ENCODE results near the gene TNFAIP8L1.
"Not testable (repeated sequence)": the region's sequence is repeated elsewhere in the genome, so short reads cannot be mapped to it uniquely, and the experiment has no call there.

The TNFAIP8L1 gene
- total RNA-seq, result 9.1 to 45.6 (median 20.7) reads per million in 9 experiments

- H3K36me3 Mint-ChIP-seq (ENCODE audit: insufficient read depth), result peaks cover 22% of the 10 kb centered on the region
- DNase-seq (peak; percentile 99 to 100 (median 99)), ATAC-seq (replicated peaks) (peak; percentile 89)
- no peaks in the 10 kb centered on the region for H3K9me3 Mint-ChIP-seq
- peak within 1 kb of the TSS; percentile 99 for H3K27ac Mint-ChIP-seq
- H3K27me3 Mint-ChIP-seq, result no peaks in the 10 kb centered on the region
- H3K4me1 Mint-ChIP-seq (ENCODE audit: low read depth in 2 of 2), result peaks cover 14 to 17% of the 10 kb centered on the region in 2 donors
- peak within 1 kb of the TSS; percentile 85 to 95 for H3K4me3 Mint-ChIP-seq
These were observed at the start of gene TNFAIP8L1 for GRCh38 chr19:4638828-4639530. Gene TNFAIP8L1, plus strand, starts transcription at chr19:4639516. Its CDS starts 12,354 bp downstream, at chr19:4651870.

GRCh38 chr19:4589579-4590410 is 49.5 kb upstream of the TNFAIP8L1 start:
- H3K27ac Mint-ChIP-seq, result no peak overlapping the region

GRCh38 chr19:4590559-4590958 is 48.8 kb upstream of the TNFAIP8L1 start:
- DNase-seq (no peak), ATAC-seq (replicated peaks) (no peak)
- Mint-ChIP-seq H3K9me3 (no peaks in the 10 kb centered on the region), H3K4me1 (ENCODE audit: low read depth in 2 of 2) (no peaks in the 10 kb centered on the region), H3K36me3 (ENCODE audit: insufficient read depth) (peaks cover 6% of the 10 kb centered on the region), H3K27ac (no peak overlapping the region), H3K4me3 (no peak overlapping the region), H3K27me3 (peaks cover 43 to 70% of the 10 kb centered on the region in 2 donors)

More at GRCh38 chr19:4589579-4590410, 49.5 kb upstream of the TNFAIP8L1 start:
- ATAC-seq (replicated peaks) (peak; percentile 32), DNase-seq (no peak)
- Mint-ChIP-seq H3K4me3 (no peak overlapping the region), H3K9me3 (no peaks in the 10 kb centered on the region), H3K27me3 (peaks cover 51 to 78% of the 10 kb centered on the region in 2 donors), H3K36me3 (ENCODE audit: insufficient read depth) (peaks cover 10% of the 10 kb centered on the region), H3K4me1 (ENCODE audit: low read depth in 2 of 2) (peaks cover 0 to 2% of the 10 kb centered on the region in 2 donors)

GRCh38 chr19:4591320-4591719 is 48.0 kb upstream of the TNFAIP8L1 start:
- Mint-ChIP-seq H3K4me1 (ENCODE audit: low read depth in 2 of 2) (no peaks in the 10 kb centered on the region), H3K27me3 (peaks cover 36 to 62% of the 10 kb centered on the region in 2 donors), H3K4me3 (no peak overlapping the region), H3K9me3 (no peaks in the 10 kb centered on the region), H3K27ac (no peak overlapping the region), H3K36me3 (ENCODE audit: insufficient read depth) (peaks cover 6% of the 10 kb centered on the region)
- ATAC-seq (replicated peaks) (no peak), DNase-seq (no peak)

- Mint-ChIP-seq H3K27me3 (peaks cover 38 to 59% of the 10 kb centered on the region in 2 donors), H3K27ac (no peak overlapping the region), H3K4me3 (no peak overlapping the region), H3K36me3 (ENCODE audit: insufficient read depth) (peaks cover 6% of the 10 kb centered on the region), H3K9me3 (no peaks in the 10 kb centered on the region), H3K4me1 (ENCODE audit: low read depth in 2 of 2) (peaks cover 3 to 4% of the 10 kb centered on the region in 2 donors)
- DNase-seq (no peak), ATAC-seq (replicated peaks) (no peak)
These were observed 46.9 kb upstream of the TNFAIP8L1 start for GRCh38 chr19:4592445-4592844.

- Mint-ChIP-seq H3K36me3 (ENCODE audit: insufficient read depth) (peaks cover 6% of the 10 kb centered on the region), H3K27me3 (peaks cover 33 to 52% of the 10 kb centered on the region in 2 donors), H3K9me3 (no peaks in the 10 kb centered on the region), H3K27ac (no peak overlapping the region), H3K4me3 (no peak overlapping the region), H3K4me1 (ENCODE audit: low read depth in 2 of 2) (peaks cover 7 to 11% of the 10 kb centered on the region in 2 donors)
- DNase-seq, result no peak
- peak; percentile 20 for ATAC-seq (replicated peaks)
These were observed 45.9 kb upstream of the TNFAIP8L1 start for GRCh38 chr19:4593409-4593851.

GRCh38 chr19:4594201-4594600 is 45.1 kb upstream of the TNFAIP8L1 start:
- Mint-ChIP-seq H3K36me3 (ENCODE audit: insufficient read depth) (peaks cover 6% of the 10 kb centered on the region), H3K27ac (no peak overlapping the region), H3K4me1 (ENCODE audit: low read depth in 2 of 2) (peaks cover 8 to 12% of the 10 kb centered on the region in 2 donors), H3K4me3 (no peak overlapping the region), H3K9me3 (no peaks in the 10 kb centered on the region), H3K27me3 (peaks cover 35 to 54% of the 10 kb centered on the region in 2 donors)
- ATAC-seq (replicated peaks), result no peak
- DNase-seq, result no peak

- H3K4me3 Mint-ChIP-seq; ATAC-seq (replicated peaks); H3K9me3 Mint-ChIP-seq; H3K36me3 Mint-ChIP-seq (ENCODE audit: insufficient read depth); H3K27ac Mint-ChIP-seq; DNase-seq: not testable (repeated sequence)
- Mint-ChIP-seq H3K4me1 (ENCODE audit: low read depth in 2 of 2) (peaks cover 8 to 12% of the 10 kb centered on the region in 2 donors), H3K27me3 (peaks cover 32 to 50% of the 10 kb centered on the region in 2 donors)
These were observed 44.2 kb upstream of the TNFAIP8L1 start for GRCh38 chr19:4595158-4595557.

GRCh38 chr19:4596033-4596904 is 43.0 kb upstream of the TNFAIP8L1 start:
- peaks cover 3% of the 10 kb centered on the region for H3K36me3 Mint-ChIP-seq (ENCODE audit: insufficient read depth)
- DNase-seq, result no peak
- H3K4me3 Mint-ChIP-seq, result no peak overlapping the region
- H3K27ac Mint-ChIP-seq, result no peak overlapping the region
- no peaks in the 10 kb centered on the region for H3K9me3 Mint-ChIP-seq
- peaks cover 8 to 12% of the 10 kb centered on the region in 2 donors for H3K4me1 Mint-ChIP-seq (ENCODE audit: low read depth in 2 of 2)
- ATAC-seq (replicated peaks), result no peak
- peaks cover 21 to 39% of the 10 kb centered on the region in 2 donors for H3K27me3 Mint-ChIP-seq

GRCh38 chr19:4597278-4597974 is 41.9 kb upstream of the TNFAIP8L1 start:
- no peaks in the 10 kb centered on the region for H3K36me3 Mint-ChIP-seq (ENCODE audit: insufficient read depth)
- DNase-seq, result no peak
- peaks cover 8 to 12% of the 10 kb centered on the region in 2 donors for H3K4me1 Mint-ChIP-seq (ENCODE audit: low read depth in 2 of 2)
- H3K9me3 Mint-ChIP-seq, result no peaks in the 10 kb centered on the region
- peak; percentile 35 for ATAC-seq (replicated peaks)
- H3K27ac Mint-ChIP-seq, result peak overlapping the region in 1 of 2 donors; percentile 30
- H3K4me3 Mint-ChIP-seq, result peak overlapping the region; percentile 51 to 69
- H3K27me3 Mint-ChIP-seq, result peaks cover 14 to 27% of the 10 kb centered on the region in 2 donors

GRCh38 chr19:4597975-4598671 is 41.2 kb upstream of the TNFAIP8L1 start:
- no peak overlapping the region for H3K27ac Mint-ChIP-seq
- no peaks in the 10 kb centered on the region for H3K9me3 Mint-ChIP-seq
- peaks cover 14 to 21% of the 10 kb centered on the region in 2 donors for H3K27me3 Mint-ChIP-seq
- ATAC-seq (replicated peaks), result peak; percentile 70
- H3K4me1 Mint-ChIP-seq (ENCODE audit: low read depth in 2 of 2), result peaks cover 8 to 12% of the 10 kb centered on the region in 2 donors
- H3K4me3 Mint-ChIP-seq, result peak overlapping the region; percentile 58 to 69
- H3K36me3 Mint-ChIP-seq (ENCODE audit: insufficient read depth), result no peaks in the 10 kb centered on the region
- DNase-seq, result peak in 1 of 3 experiments; percentile 24

- DNase-seq (no peak), ATAC-seq (replicated peaks) (no peak)
- H3K27ac Mint-ChIP-seq, result no peak overlapping the region
- peaks cover 14 to 20% of the 10 kb centered on the region in 2 donors for H3K27me3 Mint-ChIP-seq
- H3K4me3 Mint-ChIP-seq, result peak overlapping the region; percentile 52 to 58
- no peaks in the 10 kb centered on the region for H3K36me3 Mint-ChIP-seq (ENCODE audit: insufficient read depth)
- no peaks in the 10 kb centered on the region for H3K9me3 Mint-ChIP-seq
- peaks cover 8 to 12% of the 10 kb centered on the region in 2 donors for H3K4me1 Mint-ChIP-seq (ENCODE audit: low read depth in 2 of 2)
These were observed 40.6 kb upstream of the TNFAIP8L1 start for GRCh38 chr19:4598712-4599111.
